ENCODE results near the gene NWD2.

DNA sequence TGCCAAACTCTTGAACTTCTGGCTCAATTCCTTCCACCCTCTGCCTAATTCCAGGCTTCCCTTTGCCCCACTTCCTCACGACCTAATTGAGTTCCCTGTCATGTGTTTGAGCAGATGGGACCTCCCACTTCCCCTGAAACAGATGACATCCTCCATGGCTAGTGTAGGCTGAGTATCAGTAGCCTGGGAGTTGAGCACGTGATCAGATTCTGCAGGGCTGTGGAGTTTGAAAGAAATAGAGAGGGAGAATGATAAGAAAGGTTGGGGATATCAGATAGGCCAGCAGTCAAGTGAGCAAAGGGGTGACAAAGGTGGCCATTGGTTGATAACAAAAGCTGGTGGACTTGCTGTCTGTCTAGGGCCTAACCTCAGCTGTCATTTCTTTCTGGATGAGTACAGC, 18.8 kb upstream of the NWD2 start:
- no peak for TF ChIP-seq EZH2 (IDR thresholded peaks at IDR 0.05; ENCODE audit: insufficient read depth, poor library complexity, severe bottlenecking)
- TF ChIP-seq EZH2phosphoT487 (IDR thresholded peaks at IDR 0.05; ENCODE audit: insufficient read depth, low read depth): no peak

All from GM23248 (cell line).